GM19023 (cell line): Measurements from ENCODE around the gene NELFB.
A peak's percentile ranks its signal among the peaks of the same experiment; 100 is the strongest.

Source experiments
- ATAC-seq: cut with Tn5 transposase; IDR thresholded peaks from one replicate; pipeline ENCODE4 v1.9.1; 2021; ENCODE audit warnings: mild to moderate bottlenecking, moderate library complexity; ENCODE audit not compliant: unreplicated experiment

NELFB gene

GRCh38 chr9:137266585-137267453 is 11.7 kb downstream of the NELFB start:
- no peak for ATAC-seq

- ATAC-seq, result no peak
These were observed 12.8 kb downstream of the NELFB start for GRCh38 chr9:137267933-137268355.

- no peak for ATAC-seq
These were observed 13.5 kb downstream of the NELFB start for GRCh38 chr9:137268538-137269201.

GRCh38 chr9:137269231-137269772 is 14.2 kb downstream of the NELFB start:
- ATAC-seq, result no peak

GRCh38 chr9:137270929-137271695 is 16.0 kb downstream of the NELFB start:
- ATAC-seq, result no peak

GRCh38 chr9:137271696-137272076 is 16.6 kb downstream of the NELFB start:
- no peak for ATAC-seq

GRCh38 chr9:137272241-137273094 is 17.3 kb downstream of the NELFB start:
- ATAC-seq, result no peak

GRCh38 chr9:137273095-137273490 is 18.0 kb downstream of the NELFB start:
- ATAC-seq, result no peak

- no peak for ATAC-seq
These were observed 18.6 kb downstream of the NELFB start for GRCh38 chr9:137273611-137274320.

- ATAC-seq, result no peak
These were observed 20.1 kb downstream of the NELFB start for GRCh38 chr9:137275203-137275587.

GRCh38 chr9:137275588-137276472 is 20.7 kb downstream of the NELFB start:
- no peak for ATAC-seq

- ATAC-seq, result no peak
These were observed 21.6 kb downstream of the NELFB start for GRCh38 chr9:137276473-137277328.

GRCh38 chr9:137277329-137278041 is 22.4 kb downstream of the NELFB start, which contains the start of gene TOR4A:
TSS of gene TOR4A (plus strand) at chr9:137277726. CDS start at chr9:137278690, 964 bp downstream.
- ATAC-seq, result peak; percentile 66

GRCh38 chr9:137278061-137278701 is 23.1 kb downstream of the NELFB start:
- ATAC-seq, result no peak

GRCh38 chr9:137278721-137279711 is 23.9 kb downstream of the NELFB start:
- no peak for ATAC-seq
